ENCODE data around the gene ZNF273.
"Not testable (repeated sequence)": the region's sequence is repeated elsewhere in the genome, so short reads cannot be mapped to it uniquely, and the experiment has no call there.

The ZNF273 gene

DNA sequence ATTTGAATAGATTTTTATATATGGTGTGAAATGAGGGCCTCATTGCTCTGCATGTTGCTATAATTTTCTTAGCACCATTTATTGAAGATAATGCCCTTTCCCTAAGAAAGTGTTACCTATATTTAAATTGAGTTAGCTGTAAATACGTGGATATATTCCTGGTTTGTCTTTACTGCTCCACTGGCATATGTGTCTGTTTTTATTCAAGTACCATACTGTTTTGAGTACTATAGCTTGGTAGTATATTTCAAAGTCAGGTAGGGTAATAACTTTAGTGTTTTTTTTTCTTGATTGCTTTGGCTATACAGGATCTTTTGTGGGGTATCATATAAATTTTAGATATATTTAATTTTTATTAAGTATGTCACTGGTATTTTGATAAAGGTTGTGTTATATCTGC is 31.4 kb downstream of the ZNF273 start:
- no peak overlapping the region for H3K27ac ChIP-seq
- no peak for TF ChIP-seq CTCF (conservative IDR thresholded peaks at IDR 0.05)
- no peak for TF ChIP-seq ZFX (IDR thresholded peaks at IDR 0.05)

DNA sequence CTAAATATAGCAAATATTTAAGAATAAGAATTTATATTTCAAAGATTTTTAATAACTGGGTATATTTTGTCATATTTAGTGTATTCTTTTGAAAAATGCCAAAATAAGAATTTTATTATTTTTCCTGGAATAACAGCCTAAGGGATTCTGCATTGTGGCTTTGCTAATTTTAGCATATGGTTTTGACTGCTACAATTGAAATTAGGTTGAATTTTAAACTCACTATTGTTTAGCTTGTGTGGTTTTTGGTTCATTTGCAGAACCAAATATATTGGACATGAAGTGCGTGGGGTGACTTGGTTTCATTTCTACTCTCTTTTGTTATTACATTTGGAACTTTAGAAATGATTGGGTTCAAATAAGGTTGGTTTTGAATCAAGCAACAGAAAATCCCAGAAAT is 35.5 kb downstream of the ZNF273 start:
- H3K27ac ChIP-seq, result no peak overlapping the region
- TF ChIP-seq ZFX (IDR thresholded peaks at IDR 0.05) (no peak), CTCF (conservative IDR thresholded peaks at IDR 0.05) (no peak)

DNA sequence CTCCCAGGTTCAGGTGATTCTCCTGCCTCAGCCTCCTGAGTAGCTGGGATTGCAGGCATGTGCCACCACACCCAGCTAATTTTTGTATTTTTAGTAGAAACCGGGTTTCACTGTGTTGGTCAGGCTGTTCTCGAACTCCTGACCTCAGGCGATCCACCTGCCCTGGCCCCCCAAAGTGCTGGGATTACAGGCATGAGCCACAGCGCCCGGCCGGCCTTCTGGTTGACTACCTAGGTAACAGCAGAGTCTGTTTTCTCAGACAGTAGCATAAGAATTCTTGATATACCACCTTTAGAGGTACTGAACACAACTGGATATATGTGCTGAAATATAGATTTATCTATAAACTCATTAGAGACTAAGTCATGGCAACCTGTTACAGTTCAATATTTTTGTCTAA is 36.9 kb downstream of the ZNF273 start:
- not testable (repeated sequence) for H3K27ac ChIP-seq

- 0 out of 2 replicates have a peak overlapping the region, but pooled peaks have one; percentile 6 for H3K27ac ChIP-seq
Observed at GRCh38 chr7:64944667-64945502, 41.8 kb downstream of the ZNF273 start.

DNA sequence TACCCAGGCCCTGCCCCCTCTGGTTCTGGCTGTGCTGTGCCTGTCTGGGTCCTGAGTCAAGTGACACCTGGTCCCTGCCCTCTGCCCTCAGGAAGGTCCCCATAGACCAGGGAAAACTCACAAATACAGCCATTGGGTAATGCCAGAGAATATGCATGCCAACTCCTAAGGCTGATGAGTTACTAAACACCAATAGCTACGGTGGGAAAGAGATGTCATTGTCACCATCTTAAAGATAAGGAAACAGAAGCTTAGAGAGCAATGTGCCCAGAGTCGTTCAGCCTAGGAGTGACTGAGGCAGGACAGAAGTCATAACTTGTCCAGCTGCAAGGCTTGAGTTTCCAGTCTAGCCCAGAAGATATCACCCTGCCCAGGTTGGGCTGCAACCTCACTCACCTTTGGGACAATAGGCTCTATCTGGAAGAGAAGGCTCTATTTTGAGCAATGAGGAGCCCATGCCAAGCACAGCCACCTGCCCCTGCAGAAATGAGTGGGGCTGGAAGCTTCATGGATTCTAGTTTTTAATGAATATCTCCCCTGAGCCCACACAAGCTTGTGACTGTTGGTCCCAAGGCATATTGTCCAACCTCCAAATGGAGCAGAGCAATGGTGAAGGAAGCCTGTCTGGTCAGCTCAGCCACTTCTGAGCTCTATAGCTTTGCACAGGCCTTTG is 42.6 kb downstream of the ZNF273 start:
- TF ChIP-seq ZFX (IDR thresholded peaks at IDR 0.05), result no peak
- no peak for TF ChIP-seq CTCF (conservative IDR thresholded peaks at IDR 0.05)
- 0 out of 2 replicates have a peak overlapping the region, but pooled peaks have one; percentile 6 for H3K27ac ChIP-seq

GRCh38 chr7:64946772-64947171 is 43.7 kb downstream of the ZNF273 start:
- TF ChIP-seq CTCF (conservative IDR thresholded peaks at IDR 0.05) (peak; percentile 24), ZFX (IDR thresholded peaks at IDR 0.05) (no peak)
- no peak overlapping the region for H3K27ac ChIP-seq

- no peak overlapping the region for H3K27ac ChIP-seq
- TF ChIP-seq CTCF (conservative IDR thresholded peaks at IDR 0.05), result no peak
- TF ChIP-seq ZFX (IDR thresholded peaks at IDR 0.05), result no peak
Observed at GRCh38 chr7:64947252-64948000, 44.4 kb downstream of the ZNF273 start.

GRCh38 chr7:64948774-64949173 is 45.7 kb downstream of the ZNF273 start:
- not testable (repeated sequence) for H3K27ac ChIP-seq

DNA sequence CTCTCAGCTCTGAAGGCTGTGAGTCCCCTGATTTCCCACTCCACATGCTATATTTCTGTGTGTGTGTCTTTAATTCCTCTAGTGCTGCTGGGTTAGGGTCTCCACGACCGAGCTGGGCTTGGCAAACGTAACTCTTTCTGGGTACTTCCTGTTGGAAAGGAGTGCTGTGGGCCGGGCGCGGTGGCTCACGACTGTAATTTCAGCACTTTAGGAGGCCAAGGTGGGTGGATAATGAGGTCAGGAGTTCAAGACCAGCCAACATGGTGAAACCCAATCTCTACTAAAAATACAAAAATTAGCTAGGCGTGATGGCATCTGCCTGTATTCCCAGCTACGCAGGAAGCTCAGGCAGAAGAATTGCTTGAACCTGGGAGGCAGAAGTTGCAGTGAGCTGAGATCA is 47.6 kb downstream of the ZNF273 start:
- not testable (repeated sequence) for H3K27ac ChIP-seq

All from C4-2B (cell line).